Measurements from ENCODE around the gene SIRT4. TPM values are rescaled to one million over a fixed set of nuclear protein-coding genes. Genes with fewer than 3 reads are reported as not detected.

Gene SIRT4
- total RNA-seq, 1 experiment from 2014 or later, result 2.8 TPM

DNA sequence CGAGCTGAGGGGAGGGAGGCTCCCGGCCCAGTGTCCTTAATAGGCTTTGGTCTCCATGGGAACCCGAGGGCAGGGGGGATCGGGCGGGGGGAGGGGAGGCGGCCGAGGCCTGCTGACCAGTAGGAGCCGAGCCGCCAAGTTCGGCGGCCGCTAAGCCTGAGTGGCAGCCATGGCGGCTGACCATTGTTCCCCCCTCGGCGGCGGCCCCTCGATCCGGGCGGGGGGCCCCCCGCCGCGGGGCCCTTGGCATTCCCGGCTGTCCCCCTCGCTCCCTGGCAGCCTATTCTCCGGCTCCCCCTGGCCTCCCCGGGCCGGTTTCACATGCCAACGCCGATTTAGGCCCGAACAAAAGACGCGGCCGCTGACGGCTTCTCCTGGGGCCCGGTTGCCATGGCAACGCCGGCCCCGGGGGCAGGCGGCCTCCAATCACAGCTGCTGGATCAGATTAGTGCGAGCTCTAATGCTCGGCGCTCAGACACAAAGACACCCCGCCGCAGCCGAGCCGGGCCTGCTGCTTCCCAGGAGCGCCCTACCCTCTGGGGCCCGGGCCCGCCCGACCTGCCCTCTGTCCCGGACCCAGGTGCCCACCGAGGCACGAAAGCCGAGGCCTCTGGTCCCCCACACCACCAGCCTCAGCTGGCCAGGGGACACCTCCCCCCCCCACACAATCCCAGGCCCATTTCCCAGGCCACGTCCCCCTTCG lies 59.5 kb downstream of the SIRT4 start (continued):
- TF ChIP-seq, protein P1, sequence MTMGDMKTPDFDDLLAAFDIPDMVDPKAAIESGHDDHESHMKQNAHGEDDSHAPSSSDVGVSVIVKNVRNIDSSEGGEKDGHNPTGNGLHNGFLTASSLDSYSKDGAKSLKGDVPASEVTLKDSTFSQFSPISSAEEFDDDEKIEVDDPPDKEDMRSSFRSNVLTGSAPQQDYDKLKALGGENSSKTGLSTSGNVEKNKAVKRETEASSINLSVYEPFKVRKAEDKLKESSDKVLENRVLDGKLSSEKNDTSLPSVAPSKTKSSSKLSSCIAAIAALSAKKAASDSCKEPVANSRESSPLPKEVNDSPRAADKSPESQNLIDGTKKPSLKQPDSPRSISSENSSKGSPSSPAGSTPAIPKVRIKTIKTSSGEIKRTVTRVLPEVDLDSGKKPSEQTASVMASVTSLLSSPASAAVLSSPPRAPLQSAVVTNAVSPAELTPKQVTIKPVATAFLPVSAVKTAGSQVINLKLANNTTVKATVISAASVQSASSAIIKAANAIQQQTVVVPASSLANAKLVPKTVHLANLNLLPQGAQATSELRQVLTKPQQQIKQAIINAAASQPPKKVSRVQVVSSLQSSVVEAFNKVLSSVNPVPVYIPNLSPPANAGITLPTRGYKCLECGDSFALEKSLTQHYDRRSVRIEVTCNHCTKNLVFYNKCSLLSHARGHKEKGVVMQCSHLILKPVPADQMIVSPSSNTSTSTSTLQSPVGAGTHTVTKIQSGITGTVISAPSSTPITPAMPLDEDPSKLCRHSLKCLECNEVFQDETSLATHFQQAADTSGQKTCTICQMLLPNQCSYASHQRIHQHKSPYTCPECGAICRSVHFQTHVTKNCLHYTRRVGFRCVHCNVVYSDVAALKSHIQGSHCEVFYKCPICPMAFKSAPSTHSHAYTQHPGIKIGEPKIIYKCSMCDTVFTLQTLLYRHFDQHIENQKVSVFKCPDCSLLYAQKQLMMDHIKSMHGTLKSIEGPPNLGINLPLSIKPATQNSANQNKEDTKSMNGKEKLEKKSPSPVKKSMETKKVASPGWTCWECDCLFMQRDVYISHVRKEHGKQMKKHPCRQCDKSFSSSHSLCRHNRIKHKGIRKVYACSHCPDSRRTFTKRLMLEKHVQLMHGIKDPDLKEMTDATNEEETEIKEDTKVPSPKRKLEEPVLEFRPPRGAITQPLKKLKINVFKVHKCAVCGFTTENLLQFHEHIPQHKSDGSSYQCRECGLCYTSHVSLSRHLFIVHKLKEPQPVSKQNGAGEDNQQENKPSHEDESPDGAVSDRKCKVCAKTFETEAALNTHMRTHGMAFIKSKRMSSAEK (CRISPR knock-in tag; IDR thresholded peaks at IDR 0.05; ENCODE audit: borderline replicate concordance), result no peak
- TF ChIP-seq, protein P2, sequence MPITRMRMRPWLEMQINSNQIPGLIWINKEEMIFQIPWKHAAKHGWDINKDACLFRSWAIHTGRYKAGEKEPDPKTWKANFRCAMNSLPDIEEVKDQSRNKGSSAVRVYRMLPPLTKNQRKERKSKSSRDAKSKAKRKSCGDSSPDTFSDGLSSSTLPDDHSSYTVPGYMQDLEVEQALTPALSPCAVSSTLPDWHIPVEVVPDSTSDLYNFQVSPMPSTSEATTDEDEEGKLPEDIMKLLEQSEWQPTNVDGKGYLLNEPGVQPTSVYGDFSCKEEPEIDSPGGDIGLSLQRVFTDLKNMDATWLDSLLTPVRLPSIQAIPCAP (CRISPR knock-in tag; IDR thresholded peaks at IDR 0.05), result no peak
- TF ChIP-seq, protein P3, sequence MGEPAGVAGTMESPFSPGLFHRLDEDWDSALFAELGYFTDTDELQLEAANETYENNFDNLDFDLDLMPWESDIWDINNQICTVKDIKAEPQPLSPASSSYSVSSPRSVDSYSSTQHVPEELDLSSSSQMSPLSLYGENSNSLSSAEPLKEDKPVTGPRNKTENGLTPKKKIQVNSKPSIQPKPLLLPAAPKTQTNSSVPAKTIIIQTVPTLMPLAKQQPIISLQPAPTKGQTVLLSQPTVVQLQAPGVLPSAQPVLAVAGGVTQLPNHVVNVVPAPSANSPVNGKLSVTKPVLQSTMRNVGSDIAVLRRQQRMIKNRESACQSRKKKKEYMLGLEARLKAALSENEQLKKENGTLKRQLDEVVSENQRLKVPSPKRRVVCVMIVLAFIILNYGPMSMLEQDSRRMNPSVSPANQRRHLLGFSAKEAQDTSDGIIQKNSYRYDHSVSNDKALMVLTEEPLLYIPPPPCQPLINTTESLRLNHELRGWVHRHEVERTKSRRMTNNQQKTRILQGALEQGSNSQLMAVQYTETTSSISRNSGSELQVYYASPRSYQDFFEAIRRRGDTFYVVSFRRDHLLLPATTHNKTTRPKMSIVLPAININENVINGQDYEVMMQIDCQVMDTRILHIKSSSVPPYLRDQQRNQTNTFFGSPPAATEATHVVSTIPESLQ (CRISPR knock-in tag; IDR thresholded peaks at IDR 0.05), result no peak
- peak; percentile 73 for TF ChIP-seq ETV6 (CRISPR knock-in tag; IDR thresholded peaks at IDR 0.05)
- TF ChIP-seq, protein P4, sequence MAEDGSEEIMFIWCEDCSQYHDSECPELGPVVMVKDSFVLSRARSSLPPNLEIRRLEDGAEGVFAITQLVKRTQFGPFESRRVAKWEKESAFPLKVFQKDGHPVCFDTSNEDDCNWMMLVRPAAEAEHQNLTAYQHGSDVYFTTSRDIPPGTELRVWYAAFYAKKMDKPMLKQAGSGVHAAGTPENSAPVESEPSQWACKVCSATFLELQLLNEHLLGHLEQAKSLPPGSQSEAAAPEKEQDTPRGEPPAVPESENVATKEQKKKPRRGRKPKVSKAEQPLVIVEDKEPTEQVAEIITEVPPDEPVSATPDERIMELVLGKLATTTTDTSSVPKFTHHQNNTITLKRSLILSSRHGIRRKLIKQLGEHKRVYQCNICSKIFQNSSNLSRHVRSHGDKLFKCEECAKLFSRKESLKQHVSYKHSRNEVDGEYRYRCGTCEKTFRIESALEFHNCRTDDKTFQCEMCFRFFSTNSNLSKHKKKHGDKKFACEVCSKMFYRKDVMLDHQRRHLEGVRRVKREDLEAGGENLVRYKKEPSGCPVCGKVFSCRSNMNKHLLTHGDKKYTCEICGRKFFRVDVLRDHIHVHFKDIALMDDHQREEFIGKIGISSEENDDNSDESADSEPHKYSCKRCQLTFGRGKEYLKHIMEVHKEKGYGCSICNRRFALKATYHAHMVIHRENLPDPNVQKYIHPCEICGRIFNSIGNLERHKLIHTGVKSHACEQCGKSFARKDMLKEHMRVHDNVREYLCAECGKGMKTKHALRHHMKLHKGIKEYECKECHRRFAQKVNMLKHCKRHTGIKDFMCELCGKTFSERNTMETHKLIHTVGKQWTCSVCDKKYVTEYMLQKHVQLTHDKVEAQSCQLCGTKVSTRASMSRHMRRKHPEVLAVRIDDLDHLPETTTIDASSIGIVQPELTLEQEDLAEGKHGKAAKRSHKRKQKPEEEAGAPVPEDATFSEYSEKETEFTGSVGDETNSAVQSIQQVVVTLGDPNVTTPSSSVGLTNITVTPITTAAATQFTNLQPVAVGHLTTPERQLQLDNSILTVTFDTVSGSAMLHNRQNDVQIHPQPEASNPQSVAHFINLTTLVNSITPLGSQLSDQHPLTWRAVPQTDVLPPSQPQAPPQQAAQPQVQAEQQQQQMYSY (CRISPR knock-in tag; IDR thresholded peaks at IDR 0.05), result no peak
- TF ChIP-seq, protein P5, sequence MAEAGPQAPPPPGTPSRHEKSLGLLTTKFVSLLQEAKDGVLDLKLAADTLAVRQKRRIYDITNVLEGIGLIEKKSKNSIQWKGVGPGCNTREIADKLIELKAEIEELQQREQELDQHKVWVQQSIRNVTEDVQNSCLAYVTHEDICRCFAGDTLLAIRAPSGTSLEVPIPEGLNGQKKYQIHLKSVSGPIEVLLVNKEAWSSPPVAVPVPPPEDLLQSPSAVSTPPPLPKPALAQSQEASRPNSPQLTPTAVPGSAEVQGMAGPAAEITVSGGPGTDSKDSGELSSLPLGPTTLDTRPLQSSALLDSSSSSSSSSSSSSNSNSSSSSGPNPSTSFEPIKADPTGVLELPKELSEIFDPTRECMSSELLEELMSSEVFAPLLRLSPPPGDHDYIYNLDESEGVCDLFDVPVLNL (CRISPR knock-in tag; IDR thresholded peaks at IDR 0.05; ENCODE audit: borderline replicate concordance, low read depth), result no peak
- TF ChIP-seq, protein P6, sequence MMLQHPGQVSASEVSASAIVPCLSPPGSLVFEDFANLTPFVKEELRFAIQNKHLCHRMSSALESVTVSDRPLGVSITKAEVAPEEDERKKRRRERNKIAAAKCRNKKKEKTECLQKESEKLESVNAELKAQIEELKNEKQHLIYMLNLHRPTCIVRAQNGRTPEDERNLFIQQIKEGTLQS (CRISPR knock-in tag; conservative IDR thresholded peaks at IDR 0.05), result no peak
- no peak for TF ChIP-seq SOX15 (CRISPR knock-in tag; IDR thresholded peaks at IDR 0.05)
- no peak for TF ChIP-seq ZNF232 (CRISPR knock-in tag; IDR thresholded peaks at IDR 0.05)
- TF ChIP-seq, protein P7, sequence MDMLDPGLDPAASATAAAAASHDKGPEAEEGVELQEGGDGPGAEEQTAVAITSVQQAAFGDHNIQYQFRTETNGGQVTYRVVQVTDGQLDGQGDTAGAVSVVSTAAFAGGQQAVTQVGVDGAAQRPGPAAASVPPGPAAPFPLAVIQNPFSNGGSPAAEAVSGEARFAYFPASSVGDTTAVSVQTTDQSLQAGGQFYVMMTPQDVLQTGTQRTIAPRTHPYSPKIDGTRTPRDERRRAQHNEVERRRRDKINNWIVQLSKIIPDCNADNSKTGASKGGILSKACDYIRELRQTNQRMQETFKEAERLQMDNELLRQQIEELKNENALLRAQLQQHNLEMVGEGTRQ (CRISPR knock-in tag; IDR thresholded peaks at IDR 0.05), result no peak
- no peak for TF ChIP-seq FOXP1 (CRISPR knock-in tag; IDR thresholded peaks at IDR 0.05; ENCODE audit: borderline replicate concordance)
- TF ChIP-seq ZNF317 (CRISPR knock-in tag; IDR thresholded peaks at IDR 0.05; ENCODE audit: borderline replicate concordance, low read depth), result no peak
- TF ChIP-seq, protein P8, sequence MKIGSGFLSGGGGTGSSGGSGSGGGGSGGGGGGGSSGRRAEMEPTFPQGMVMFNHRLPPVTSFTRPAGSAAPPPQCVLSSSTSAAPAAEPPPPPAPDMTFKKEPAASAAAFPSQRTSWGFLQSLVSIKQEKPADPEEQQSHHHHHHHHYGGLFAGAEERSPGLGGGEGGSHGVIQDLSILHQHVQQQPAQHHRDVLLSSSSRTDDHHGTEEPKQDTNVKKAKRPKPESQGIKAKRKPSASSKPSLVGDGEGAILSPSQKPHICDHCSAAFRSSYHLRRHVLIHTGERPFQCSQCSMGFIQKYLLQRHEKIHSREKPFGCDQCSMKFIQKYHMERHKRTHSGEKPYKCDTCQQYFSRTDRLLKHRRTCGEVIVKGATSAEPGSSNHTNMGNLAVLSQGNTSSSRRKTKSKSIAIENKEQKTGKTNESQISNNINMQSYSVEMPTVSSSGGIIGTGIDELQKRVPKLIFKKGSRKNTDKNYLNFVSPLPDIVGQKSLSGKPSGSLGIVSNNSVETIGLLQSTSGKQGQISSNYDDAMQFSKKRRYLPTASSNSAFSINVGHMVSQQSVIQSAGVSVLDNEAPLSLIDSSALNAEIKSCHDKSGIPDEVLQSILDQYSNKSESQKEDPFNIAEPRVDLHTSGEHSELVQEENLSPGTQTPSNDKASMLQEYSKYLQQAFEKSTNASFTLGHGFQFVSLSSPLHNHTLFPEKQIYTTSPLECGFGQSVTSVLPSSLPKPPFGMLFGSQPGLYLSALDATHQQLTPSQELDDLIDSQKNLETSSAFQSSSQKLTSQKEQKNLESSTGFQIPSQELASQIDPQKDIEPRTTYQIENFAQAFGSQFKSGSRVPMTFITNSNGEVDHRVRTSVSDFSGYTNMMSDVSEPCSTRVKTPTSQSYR (CRISPR knock-in tag; IDR thresholded peaks at IDR 0.05), result 0 out of 2 replicates have a peak, but pooled peaks have one; percentile 19
- TF ChIP-seq CREM (CRISPR knock-in tag; IDR thresholded peaks at IDR 0.05), result peak; percentile 42; the same call in 1 of the 2 replicates
- TF ChIP-seq, protein P9, sequence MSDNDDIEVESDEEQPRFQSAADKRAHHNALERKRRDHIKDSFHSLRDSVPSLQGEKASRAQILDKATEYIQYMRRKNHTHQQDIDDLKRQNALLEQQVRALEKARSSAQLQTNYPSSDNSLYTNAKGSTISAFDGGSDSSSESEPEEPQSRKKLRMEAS (CRISPR knock-in tag; IDR thresholded peaks at IDR 0.05), result peak; percentile 33; the same call in 1 of the 2 replicates
- no peak for TF ChIP-seq NFE2L1 (CRISPR knock-in tag; IDR thresholded peaks at IDR 0.05)
- no peak for TF ChIP-seq HMGA2 (CRISPR knock-in tag; IDR thresholded peaks at IDR 0.05)
- TF ChIP-seq FOXK1 (CRISPR knock-in tag; IDR thresholded peaks at IDR 0.05), result peak; percentile 41; the same call in 1 of the 2 replicates
- TF ChIP-seq, protein P10, sequence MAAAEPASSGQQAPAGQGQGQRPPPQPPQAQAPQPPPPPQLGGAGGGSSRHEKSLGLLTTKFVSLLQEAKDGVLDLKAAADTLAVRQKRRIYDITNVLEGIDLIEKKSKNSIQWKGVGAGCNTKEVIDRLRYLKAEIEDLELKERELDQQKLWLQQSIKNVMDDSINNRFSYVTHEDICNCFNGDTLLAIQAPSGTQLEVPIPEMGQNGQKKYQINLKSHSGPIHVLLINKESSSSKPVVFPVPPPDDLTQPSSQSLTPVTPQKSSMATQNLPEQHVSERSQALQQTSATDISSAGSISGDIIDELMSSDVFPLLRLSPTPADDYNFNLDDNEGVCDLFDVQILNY (CRISPR knock-in tag; IDR thresholded peaks at IDR 0.05), result no peak
